Hepatic stellate cell (primary cell): ENCODE data around the gene APRT.

Experiments
- DNase-seq: peaks from one replicate; pipeline ENCODE4 v3.0.0; 2011; ENCODE audit warnings: low spot score

APRT gene

DNA sequence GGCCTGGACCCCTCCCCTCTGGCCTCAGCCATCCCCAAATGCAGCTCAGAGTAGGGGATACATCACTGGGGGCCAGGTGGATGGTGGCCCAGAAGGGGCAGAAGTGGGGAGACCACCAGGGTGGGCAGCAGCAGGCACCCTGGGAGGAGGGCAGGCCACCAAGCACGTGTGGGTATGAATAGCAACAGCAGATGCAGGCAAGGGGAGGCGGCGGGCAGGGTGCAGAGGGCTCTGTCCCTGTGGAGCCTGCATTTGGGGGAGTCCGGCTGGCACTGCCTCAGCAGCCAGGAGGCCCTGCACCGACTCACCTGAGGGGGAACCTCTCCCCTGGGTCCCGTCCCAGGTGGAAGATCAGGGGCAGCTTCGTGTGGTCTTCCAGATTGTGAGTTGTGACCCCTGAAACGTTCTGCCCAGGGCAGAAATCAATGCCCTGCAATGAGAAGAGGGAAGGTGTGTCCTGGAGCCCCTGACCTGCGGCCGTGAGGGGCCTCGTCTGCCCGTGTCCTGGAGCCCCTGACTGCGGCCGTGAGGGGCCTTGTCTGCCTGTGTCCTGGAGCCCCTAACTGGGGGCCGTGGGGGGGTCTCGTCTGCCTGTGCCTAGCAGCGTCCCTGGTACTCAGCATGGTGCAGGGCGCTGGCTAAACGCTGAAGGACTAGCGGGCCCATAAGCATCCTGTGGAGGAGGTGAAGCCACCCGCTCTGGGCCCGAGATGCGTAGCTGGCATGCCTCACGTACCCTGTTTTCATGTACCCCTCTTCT is 10.7 kb upstream of the APRT start:
- DNase-seq: no peak

DNA sequence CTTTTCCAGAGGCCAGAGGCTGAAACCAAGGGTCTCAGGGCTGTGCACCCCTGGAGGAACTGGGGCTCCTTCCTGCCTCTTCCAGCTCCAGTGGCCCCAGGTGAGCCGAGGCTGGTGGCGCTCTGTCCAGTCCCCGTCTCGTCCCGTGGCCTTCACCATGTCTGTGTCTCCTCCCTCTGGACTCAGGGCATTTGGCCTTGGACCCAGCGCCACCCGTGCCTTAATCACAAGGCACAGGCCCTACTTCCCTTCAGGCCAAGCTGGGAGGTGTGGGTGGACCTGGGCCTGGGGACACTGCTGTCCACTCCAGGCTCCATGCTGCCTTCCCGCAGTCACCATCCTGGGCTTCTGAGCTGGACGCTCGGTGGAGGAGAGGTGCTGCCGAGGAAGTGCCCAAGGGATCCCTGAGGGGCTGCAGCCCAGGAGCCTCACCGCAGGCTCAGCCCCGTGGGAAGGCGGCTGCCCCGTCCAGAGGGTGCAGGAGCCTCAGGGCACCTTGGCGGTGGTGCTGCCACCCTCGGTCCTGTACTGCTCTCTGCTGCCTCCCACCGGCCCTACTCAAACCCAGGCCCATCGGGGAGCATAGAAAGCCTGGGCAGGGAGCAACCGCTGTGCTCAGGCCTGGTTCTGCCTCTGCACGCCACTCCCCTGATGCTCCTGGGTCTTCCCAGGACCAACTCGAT is 9.6 kb upstream of the APRT start:
- no peak for DNase-seq

- no peak for DNase-seq
Observed at GRCh38 chr16:88820385-88821025, 8.8 kb upstream of the APRT start.

GRCh38 chr16:88819126-88819525 is 7.4 kb upstream of the APRT start:
- DNase-seq: no peak

GRCh38 chr16:88818575-88818874 is 6.8 kb upstream of the APRT start:
- DNase-seq: no peak

- no peak for DNase-seq
Observed at GRCh38 chr16:88817785-88818574, 6.3 kb upstream of the APRT start.

DNA sequence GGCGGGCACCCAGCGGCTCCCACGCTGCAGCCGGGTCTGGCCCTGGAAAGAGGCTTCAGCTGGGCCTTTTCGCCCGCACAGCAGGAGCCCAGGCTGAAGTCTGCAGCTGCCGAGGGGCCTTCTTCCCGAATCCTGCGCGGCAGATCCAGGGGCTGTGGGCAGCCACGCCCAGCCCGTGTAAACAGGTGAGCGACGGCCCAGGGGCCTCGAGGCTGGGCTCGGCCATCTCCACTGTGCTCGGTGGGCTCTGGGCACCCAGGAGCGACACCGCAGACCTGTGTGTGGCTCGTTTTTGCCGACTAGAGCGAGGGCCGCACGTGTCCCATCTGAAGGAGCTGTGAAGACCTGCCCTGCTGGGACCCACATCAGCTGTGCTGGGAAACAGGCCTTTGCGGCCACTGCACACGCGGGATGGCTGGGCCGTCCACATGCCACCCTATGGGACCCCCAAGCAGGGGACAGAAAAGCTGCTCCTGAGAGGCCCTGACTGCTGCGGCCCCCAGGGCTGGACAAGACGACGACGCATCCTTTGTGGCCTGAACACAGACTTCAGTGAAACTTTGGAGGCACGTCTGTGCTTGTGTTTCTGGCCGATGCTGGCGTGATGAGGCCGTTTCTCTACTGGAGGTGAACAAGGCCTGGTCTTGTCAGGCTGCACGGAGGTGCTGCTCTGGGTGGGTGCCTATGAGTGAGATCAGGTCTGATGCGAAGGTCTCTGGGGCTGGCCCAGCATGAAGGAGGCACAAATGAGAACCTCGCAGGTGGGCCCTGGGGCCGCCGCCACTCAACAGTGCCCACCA is 5.2 kb upstream of the APRT start:
- DNase-seq: no peak

DNA sequence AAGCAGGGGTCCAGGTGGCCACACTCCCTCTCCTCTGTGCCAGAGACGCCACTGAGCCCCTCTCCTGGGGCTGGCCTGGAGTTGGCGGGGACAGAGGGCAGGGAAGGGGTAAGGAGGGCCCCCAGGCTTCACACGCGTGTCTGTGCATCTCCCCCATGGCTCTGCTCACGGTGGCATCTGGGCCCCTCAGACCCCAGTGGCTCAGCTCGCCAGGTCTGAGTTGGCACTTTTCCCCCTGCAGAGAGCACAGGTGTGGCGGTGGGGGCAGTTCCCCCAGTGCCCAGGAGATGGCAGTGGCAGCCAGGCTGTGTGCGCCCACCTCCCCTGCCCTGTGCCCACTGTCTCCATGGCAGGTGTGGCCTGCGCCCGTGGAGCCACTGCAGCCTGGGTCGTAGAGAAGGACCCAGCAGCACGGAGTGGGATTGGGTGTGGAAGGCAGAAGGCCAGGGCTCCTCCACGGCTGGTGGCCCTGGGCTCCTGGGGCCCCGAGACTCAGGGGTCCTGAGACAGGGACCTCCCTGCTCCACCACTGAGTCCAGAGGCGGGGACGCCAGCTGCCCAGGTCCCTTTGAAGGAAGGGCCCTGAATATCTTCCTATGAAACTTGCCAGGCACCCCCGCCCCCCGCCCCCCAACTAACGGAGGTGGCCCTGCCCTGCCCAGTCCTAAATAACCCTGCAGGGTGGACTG is 4.3 kb upstream of the APRT start:
- no peak for DNase-seq

DNA sequence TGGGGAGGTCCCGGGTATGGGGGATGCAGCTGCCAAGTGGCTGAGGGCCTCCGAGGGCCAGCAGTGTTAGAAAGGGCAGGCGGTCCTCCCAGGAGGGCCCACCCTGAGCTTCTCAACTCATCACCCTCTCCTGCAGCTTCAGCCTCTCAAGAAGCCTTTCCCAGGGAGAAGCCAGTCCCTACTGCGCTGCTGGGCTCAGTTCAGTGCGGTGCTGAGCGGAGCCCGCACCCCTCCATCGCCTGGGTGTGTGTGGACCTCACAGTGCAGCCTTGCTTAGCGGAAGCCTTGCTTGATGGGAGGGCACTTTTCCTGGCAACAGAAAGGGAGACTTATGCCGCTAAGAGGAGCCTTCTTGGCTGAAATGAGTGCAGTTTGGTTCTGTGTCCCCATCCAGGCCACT is 3.5 kb upstream of the APRT start:
- no peak for DNase-seq

GRCh38 chr16:88814144-88814502 is 2.4 kb upstream of the APRT start:
- no peak for DNase-seq

DNA sequence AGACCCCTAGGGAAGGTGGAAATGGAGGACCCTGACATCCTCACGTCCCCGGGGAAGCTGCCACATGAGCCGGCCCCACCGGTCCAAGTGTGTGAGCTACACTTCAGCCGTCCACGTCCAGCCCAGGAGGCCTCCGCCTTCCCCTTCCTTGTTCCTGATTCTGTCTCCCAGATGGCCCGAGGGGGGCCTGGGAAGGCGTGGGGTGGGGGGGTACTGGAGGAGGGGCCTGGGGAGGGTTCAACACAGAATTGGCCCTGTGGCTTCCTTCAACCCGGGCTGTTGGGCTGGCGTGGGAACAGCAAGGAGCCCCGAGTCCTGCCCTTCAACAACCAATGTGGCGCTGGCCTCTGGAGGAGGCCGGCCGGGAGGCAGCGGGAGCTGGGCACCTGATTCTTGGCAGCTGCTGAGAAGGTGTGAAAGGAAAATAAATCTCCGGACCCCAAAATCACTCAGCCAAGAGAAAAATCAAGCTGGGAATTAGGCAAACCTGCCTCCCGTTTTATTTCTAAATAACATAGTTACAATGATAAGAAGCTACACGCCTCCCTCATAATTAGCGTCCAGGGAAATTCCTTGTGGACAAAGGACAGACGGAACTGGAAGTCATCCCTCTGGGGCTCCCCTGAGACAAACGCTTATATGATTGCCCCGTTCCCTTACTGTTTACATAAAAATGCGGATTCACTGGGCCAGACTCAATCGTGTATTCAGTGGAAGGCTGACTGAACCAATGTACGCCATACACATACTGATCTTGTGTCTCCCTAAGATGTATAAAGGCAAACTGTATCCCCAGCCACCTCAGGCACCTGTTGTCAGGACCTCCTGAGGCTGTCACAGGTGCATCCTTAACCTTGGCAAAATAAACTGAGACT is 1.8 kb upstream of the APRT start:
- no peak for DNase-seq

DNA sequence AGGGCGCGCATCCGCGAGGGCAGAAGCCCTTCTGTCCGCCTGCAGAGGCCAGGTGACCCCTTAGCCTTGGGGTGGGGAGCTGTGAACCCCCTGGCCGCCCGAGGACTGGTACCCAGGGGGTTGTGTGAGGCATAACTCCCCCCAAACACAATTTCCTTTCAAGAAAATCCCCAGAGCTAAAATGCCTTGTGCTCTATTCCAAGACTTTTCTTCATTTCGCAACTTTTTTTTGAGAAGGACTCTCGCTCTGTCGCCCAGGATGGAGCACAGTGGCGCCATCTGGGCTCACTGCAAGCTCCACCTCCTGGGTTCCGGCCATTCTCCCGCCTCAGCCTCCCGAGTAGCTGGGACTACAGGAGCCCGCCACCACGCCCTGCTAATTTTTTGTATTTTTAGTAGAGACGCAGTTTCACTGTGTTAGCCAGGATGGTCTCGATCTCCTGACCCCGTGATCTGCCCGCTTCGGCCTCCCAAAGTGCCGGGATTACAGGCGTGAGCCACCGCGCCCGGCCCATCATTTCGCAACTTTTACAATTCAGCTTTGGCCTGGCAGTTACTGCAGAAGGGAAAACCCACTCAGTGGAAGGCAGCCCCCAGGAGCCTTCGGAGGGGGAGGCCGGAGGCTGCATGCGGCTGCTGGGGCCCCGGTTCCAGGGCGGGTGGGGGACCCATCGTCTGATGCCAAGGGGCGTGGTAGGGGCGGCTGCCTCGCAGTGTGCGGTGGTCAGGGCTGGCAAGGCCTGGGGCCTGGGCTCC is 963 bp upstream of the APRT start:
- no peak for DNase-seq

- DNase-seq: peak; percentile 87
Observed at GRCh38 chr16:88810912-88811768, 588 bp downstream of the APRT start.

DNA sequence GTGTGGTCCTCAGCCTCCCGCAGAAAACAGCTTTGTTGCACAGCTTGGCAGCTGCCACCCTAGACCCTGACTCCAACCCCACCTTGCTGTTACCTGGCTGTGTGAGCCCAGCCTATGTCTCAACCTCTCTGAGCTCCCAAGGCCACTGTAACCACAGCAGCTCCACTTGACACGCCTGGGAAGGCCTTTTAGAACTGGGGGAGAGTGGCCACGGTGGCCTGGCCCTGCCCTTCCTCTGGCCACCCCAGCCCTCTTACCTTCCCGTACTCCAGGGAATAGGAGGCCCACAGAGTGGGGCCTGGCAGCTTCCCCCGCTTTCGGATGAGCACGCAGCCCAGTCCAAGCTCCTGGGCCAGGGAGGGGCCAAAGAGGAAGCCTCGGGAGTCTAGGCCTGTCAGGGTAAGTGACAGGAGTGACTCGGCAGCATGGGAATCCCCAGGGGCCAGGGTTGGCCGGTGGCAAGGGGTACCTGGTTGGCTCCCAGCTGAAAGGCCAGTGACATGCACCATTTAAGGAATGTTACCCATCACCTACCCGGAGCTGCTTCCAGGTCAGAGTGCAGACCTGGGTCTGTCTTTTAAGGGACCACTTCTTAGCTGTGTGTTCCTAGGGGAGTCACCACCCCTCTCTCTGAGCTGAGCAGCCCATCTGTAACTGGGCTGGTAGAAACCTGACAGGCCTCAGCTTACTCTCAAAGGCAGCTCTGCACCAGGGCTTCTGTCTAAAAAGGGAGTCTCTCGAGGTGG is 1.4 kb downstream of the APRT start:
- DNase-seq: no peak

DNA sequence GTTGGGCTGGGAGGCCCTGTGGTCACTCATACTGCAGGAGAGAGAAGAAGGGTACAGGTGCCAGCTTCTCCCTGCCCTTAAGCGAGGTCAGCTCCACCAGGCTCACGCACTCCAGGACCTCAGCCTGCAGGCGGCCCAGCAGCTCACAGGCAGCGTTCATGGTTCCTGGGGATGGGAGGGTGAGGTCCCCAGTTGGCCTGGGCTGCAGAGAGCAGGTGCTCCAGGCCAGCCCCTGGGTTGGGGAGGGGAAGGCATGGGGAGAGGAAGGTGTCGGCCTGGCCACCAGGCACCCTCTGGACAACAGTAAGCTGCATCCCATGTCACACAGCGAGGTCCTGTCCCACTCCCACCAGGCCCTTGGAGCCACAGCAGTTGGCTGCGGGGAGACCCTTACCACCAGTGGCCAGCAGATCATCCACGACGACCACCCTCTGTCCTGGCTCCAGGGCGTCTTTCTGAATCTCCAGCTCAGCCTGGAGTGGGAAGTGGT is 2.0 kb downstream of the APRT start:
- no peak for DNase-seq

GRCh38 chr16:88809068-88809675 is 2.6 kb downstream of the APRT start:
- no peak for DNase-seq
